Esophagus squamous epithelium (tissue), 4 donors: ENCODE measurements around the gene ADGRF5.

Experiments
- CTCF ChIP-seq, 6 experiments: fragments of 450-650 bp in 4 of 6; fragments of 200-600 bp in 2 of 6; sonication (generic) in 2 of 6; IDR thresholded peaks; one replicate each; pipeline ENCODE4 v1.5.1; 2016 to 2019; ENCODE audit warnings: antibody characterized with exemption in 6 of 6, mild to moderate bottlenecking in 4 of 6, moderate library complexity in 4 of 6
- POLR2A ChIP-seq, 4 donors: fragments of 450-650 bp; IDR thresholded peaks; one replicate each; pipeline ENCODE4 v1.6.1; 2017; ENCODE audit warnings: antibody characterized with exemption in 4 of 4, mild to moderate bottlenecking in 4 of 4, moderate library complexity in 3 of 4

DNA sequence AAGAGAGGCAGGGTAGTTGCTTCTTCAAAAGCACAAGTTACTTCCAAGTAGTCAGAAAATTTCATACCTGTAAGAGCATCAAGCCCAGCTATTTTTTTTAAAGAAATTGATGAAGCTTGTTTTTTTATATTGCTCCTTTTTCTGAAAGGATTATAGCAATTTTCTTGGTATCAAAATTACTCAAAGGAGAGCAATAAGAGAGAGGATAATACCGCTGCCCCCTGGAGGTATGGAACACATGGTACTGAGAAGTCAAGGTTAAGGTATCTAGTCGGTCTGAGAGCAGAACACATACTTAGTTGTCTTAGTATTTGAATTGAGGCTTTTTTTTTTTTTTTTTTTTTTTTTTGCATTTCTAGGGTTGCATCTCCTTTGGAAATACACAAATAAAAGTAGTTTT lies 59.4 kb downstream of the ADGRF5 start:
- no peak for TF ChIP-seq CTCF (IDR thresholded peaks at IDR 0.05)
- TF ChIP-seq POLR2A (IDR thresholded peaks at IDR 0.05): no peak
